Measurements from ENCODE around the gene TMEM205. TPM values are rescaled to one million over a fixed set of nuclear protein-coding genes. Genes with fewer than 3 reads are reported as not detected.
"Not testable (repeated sequence)": the region's sequence is repeated elsewhere in the genome, so short reads cannot be mapped to it uniquely, and the experiment has no call there.

The TMEM205 gene
- total RNA-seq, 4 donors from 2014 or later = 177 to 222 (median 208) TPM

DNA sequence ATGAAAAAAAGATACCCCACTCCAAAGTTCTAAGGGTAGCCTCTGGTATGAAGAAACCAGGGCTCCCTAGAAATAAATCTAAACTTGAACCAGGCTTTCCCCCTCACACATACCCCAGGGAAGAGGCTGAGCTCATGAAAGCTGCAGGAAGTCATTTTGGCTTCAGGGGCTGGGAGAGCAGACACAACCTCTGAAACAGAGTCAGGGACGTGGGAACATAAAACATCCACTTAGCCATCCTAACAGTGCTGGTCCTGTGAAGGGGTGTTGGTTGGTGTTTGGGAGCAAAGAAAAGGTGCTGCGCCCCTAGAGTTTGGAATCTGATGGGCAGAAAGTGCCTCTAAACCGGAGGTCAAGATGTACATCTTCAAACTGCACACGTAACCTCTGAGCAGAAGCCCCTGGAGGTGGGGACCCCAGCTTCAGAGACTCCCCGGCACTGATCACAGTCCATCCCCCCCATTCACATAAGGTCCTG, 22.4 kb downstream of the TMEM205 start:
- no peak overlapping the region for H3K4me3 ChIP-seq (ENCODE audit: low read depth, poor library complexity, severe bottlenecking)
- no peak for TF ChIP-seq POLR2A (IDR thresholded peaks at IDR 0.05)
- TF ChIP-seq, protein P1, sequence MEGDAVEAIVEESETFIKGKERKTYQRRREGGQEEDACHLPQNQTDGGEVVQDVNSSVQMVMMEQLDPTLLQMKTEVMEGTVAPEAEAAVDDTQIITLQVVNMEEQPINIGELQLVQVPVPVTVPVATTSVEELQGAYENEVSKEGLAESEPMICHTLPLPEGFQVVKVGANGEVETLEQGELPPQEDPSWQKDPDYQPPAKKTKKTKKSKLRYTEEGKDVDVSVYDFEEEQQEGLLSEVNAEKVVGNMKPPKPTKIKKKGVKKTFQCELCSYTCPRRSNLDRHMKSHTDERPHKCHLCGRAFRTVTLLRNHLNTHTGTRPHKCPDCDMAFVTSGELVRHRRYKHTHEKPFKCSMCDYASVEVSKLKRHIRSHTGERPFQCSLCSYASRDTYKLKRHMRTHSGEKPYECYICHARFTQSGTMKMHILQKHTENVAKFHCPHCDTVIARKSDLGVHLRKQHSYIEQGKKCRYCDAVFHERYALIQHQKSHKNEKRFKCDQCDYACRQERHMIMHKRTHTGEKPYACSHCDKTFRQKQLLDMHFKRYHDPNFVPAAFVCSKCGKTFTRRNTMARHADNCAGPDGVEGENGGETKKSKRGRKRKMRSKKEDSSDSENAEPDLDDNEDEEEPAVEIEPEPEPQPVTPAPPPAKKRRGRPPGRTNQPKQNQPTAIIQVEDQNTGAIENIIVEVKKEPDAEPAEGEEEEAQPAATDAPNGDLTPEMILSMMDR (IDR thresholded peaks at IDR 0.05) = no peak
- intact Hi-C loops (cut with DNase I; ENCODE audit: low total_unique reads) = no loop called here
- no peak for DNase-seq (ENCODE audit: low spot score in 2 of 2)
- WGBS, 2 donors = 40 to 41% methylated on average over 5 of the region's 5 CpGs

- TF ChIP-seq, protein P1 (IDR thresholded peaks at IDR 0.05) = no peak
- no peak for TF ChIP-seq POLR2A (IDR thresholded peaks at IDR 0.05)
- WGBS, 2 donors = 53 to 58% methylated on average over 7 of the region's 7 CpGs
- no peak overlapping the region for H3K4me3 ChIP-seq (ENCODE audit: low read depth, poor library complexity, severe bottlenecking)
- DNase-seq (ENCODE audit: low spot score in 2 of 2) = no peak
- intact Hi-C loops (cut with DNase I; ENCODE audit: low total_unique reads) = no loop called here
Measured at GRCh38 chr19:11322269-11323024, 23.6 kb downstream of the TMEM205 start.

GRCh38 chr19:11321191-11322126, 24.6 kb downstream of the TMEM205 start:
- TF ChIP-seq, protein P1 (IDR thresholded peaks at IDR 0.05) = no peak
- TF ChIP-seq POLR2A (IDR thresholded peaks at IDR 0.05) = no peak
- WGBS, 2 donors = 79 to 80% methylated on average over 14 of the region's 14 CpGs
- H3K4me3 ChIP-seq (ENCODE audit: low read depth, poor library complexity, severe bottlenecking) = no peak overlapping the region
- DNase-seq (ENCODE audit: low spot score in 2 of 2) = no peak
- intact Hi-C loops (cut with DNase I; ENCODE audit: low total_unique reads) = no loop called here

DNA sequence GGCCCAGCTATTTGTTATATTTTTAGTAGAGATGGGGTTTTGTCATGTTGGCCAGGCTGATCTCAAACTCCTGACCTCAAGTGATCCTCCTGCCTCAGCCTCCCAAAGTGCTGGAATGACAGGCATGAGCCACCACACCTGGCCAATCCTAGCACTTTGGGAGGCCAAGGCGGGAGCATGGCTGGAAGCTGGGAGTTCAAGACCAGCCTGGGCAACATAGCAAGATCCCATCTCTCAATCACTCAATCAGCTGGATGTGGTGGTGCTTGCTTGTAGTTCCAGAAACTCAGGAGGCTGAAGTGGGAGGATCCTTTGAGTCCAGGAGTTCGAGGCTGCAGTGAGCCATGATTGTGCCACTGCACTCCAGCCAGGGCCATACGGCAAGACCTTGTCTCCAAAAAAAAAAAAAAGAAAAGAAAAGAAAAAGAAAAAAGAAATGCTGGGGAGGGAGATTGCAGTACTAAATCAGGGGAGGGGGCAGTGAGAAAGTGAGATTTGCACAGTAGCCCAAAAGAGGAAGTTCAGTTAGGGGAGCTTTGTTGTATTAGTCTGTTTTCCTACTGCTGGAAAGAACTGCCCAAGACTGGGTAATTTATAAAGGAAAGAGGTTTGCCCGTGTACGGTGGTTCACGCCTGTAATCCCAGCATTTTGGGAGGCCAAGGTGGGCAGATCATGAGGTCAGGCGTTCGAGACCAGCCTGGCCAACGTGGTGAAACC, 25.6 kb downstream of the TMEM205 start:
- 79 to 83% methylated on average over 9 of the region's 9 CpGs for WGBS, 2 donors
- H3K4me3 ChIP-seq (ENCODE audit: low read depth, poor library complexity, severe bottlenecking); DNase-seq (ENCODE audit: low spot score in 2 of 2); intact Hi-C loops (cut with DNase I; ENCODE audit: low total_unique reads): not testable (repeated sequence)

GRCh38 chr19:11306337-11306736, 39.7 kb downstream of the TMEM205 start:
- intact Hi-C loops (cut with DNase I; ENCODE audit: low total_unique reads) = no loop called here
- TF ChIP-seq, protein P1 (IDR thresholded peaks at IDR 0.05) = no peak
- TF ChIP-seq POLR2A (IDR thresholded peaks at IDR 0.05) = no peak
- WGBS, 2 donors = 52 to 56% methylated on average over 9 of the region's 9 CpGs
- no peak for DNase-seq (ENCODE audit: low spot score in 2 of 2)
- H3K4me3 ChIP-seq (ENCODE audit: low read depth, poor library complexity, severe bottlenecking) = no peak overlapping the region

All from lower leg skin (tissue), 4 donors.